ENCODE results near the gene ZNF892. TPM values are rescaled to one million over a fixed set of nuclear protein-coding genes. Genes with fewer than 3 reads are reported as not detected.

Gene ZNF892
- total and polyA plus RNA-seq, 12 donors = 0.26 to 4.4 (median 2.8) TPM

GRCh38 chr2:95159690-95160449 lies 47.5 kb upstream of the ZNF892 start, which contains the start of gene ZNF514:
TSS of gene ZNF514 (minus strand) at chr2:95159848. CDS start at chr2:95153253, 6,595 bp downstream.
- peaks cover 0 to 24% (median 15%) of the 10 kb centered on the region in 9 donors for H3K36me3 ChIP-seq
- H3K27me3 ChIP-seq = no peaks in the 10 kb centered on the region
- peak within 1 kb of the TSS; percentile 8 to 91 (median 82) for H3K27ac ChIP-seq
- intact Hi-C loops (cut with DNase I) = loop anchor here in 6 of 10 donors (5.0 kb wide), 1 partner anchor 38 kb away; the partner anchor contains the start of gene MRPS5 (in 6 of the 6)
- 8 to 12% methylated on average over 44 to 59 of the region's 64 CpGs for WGBS, 2 donors
- TF ChIP-seq CTCF (IDR thresholded peaks at IDR 0.05) = no peak
- peak; percentile 87 to 94 (median 90) for ATAC-seq
- H3K9me3 ChIP-seq = peaks cover 0 to 15% (median 0%) of the 10 kb centered on the region in 11 donors
- H3K4me3 ChIP-seq = peak within 1 kb of the TSS; percentile 40 to 90 (median 73)
- peak; percentile 64 to 84 for DNase-seq
- peaks cover 0 to 33% (median 26%) of the 10 kb centered on the region in 9 donors for H3K4me1 ChIP-seq

- peak in 5 of 8 donors; percentile 4 to 50 (median 32) for ATAC-seq
- Histone ChIP-seq H3K27me3 (no peaks in the 10 kb centered on the region), H3K9me3 (no peaks in the 10 kb centered on the region), H3K4me1 (peaks cover 4 to 29% (median 22%) of the 10 kb centered on the region in 9 donors), H3K4me3 (peak overlapping the region; percentile 59 to 93 (median 76)), H3K36me3 (no peaks in the 10 kb centered on the region), H3K27ac (peak overlapping the region; percentile 57 to 97 (median 94))
- WGBS, 2 donors = 1 to 2% methylated on average over 9 of the region's 9 CpGs
- intact Hi-C loops (cut with DNase I) = loop anchor here in 2 of 10 donors (2.0 to 5.0 kb wide), 2 partner anchors 42 kb away; partner anchors contain the start of gene ZNF892 (in 2 of the 2)
- TF ChIP-seq CTCF (IDR thresholded peaks at IDR 0.05) = no peak
- DNase-seq = no peak
These were observed 42.3 kb upstream of the ZNF892 start for GRCh38 chr2:95165030-95165370.

GRCh38 chr2:95165371-95166064 lies 41.8 kb upstream of the ZNF892 start, which contains the start of gene ZNF2:
TSS of gene ZNF2 (plus strand) at chr2:95165809. CDS start at chr2:95176227, 10,418 bp downstream.
- H3K27me3 ChIP-seq = no peaks in the 10 kb centered on the region
- ATAC-seq (peak; percentile 98 to 99 (median 99)), DNase-seq (peak; percentile 98)
- H3K9me3 ChIP-seq = no peaks in the 10 kb centered on the region
- H3K4me3 ChIP-seq = peak within 1 kb of the TSS; percentile 59 to 93 (median 76)
- peaks cover 4 to 27% (median 22%) of the 10 kb centered on the region in 9 donors for H3K4me1 ChIP-seq
- H3K27ac ChIP-seq = peak within 1 kb of the TSS; percentile 57 to 97 (median 94)
- 0% methylated on average over 56 of the region's 56 CpGs for WGBS, 2 donors
- peak in 3 of 9 donors; percentile 4 to 32 (median 12) for TF ChIP-seq CTCF (IDR thresholded peaks at IDR 0.05)
- no peaks in the 10 kb centered on the region for H3K36me3 ChIP-seq
- intact Hi-C loops (cut with DNase I) = loop anchor here in 2 of 10 donors (2.0 to 5.0 kb wide), 2 partner anchors 41 to 42 kb away; partner anchors contain the start of gene ZNF892 (in 2 of the 2)
